Sciatic nerve (tissue), 2 donors: Measurements from ENCODE around the gene MRPL12. TPM values are rescaled to one million over a fixed set of nuclear protein-coding genes. Genes with fewer than 3 reads are reported as not detected.

ENCODE experiments used
- ATAC-seq: fragments of 200-7000 bp; cut with Tn5 transposase; one replicate; pipeline ENCODE4 v1.9.1; 2020; ENCODE audit warnings: mild to moderate bottlenecking, moderate library complexity
- DNase-seq: peaks from one replicate; pipeline ENCODE4 v3.0.0-alpha.2; 2020; ENCODE audit warnings: low spot score
- intact Hi-C: fragments of 100-400 bp; cut with DNase I; formaldehyde crosslinking; loops from one replicate; pipeline ENCODE4 v1.14.2; 2022
- total RNA-seq: library from RNA; stranded (reverse); fragmentation: NEBNext Ultra II Directional; extraction: Animal tissue kit (Norgen Biotek cat#: 25700); gene quantifications from one replicate; pipeline ENCODE4 v1.2.1, GENCODE V29; 2021
- donor health status: DM: no; HTN: no; CAD: no.
- donor health status: DM: no; HTN: no; CAD: no.

The MRPL12 gene
- total RNA-seq, 1 donor from 2014 or later, result 23.6 TPM

- DNase-seq (no peak), ATAC-seq (peak; percentile 53)
- intact Hi-C loops, result no loop called here
These were observed 9.9 kb downstream of the MRPL12 start for GRCh38 chr17:81713004-81713555.

GRCh38 chr17:81713556-81714411 is 10.6 kb downstream of the MRPL12 start:
- DNase-seq, result no peak
- intact Hi-C loops, result no loop called here
- peak; percentile 51 for ATAC-seq

DNA sequence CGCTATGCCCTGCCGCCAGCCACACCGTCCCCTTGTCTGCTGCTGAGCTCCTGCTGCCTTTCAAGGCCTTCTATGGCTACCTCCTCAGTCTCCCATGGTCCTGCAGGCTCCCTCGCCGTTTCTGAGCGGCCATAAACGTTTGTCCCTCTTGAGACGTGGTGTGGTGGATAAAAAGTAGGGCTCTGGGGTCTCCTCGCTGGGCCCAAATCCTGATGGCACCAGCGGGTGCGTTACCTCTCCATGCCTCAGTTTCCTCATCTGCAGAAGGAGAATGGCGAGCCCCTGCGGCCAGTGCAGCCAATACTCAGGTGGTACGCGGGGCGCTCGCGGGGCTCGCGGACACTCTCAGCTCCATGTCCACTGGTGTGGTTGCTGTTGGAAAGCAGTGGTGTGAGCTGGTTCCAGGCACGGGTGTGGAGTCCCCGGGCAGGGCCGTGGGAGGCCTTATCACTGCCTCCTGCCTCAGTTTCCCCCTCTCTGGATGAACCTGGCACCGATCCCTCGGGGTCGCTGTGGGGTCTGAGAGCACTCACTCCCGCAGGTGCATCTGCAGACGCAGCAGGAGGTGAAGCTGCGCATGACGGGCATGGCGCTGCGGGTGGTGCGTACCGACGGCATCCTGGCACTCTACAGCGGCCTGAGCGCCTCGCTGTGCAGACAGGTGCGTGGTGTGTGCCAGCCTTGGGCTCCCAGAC is 11.4 kb downstream of the MRPL12 start:
- DNase-seq, result no peak
- intact Hi-C loops, result no loop called here
- no peak for ATAC-seq

DNA sequence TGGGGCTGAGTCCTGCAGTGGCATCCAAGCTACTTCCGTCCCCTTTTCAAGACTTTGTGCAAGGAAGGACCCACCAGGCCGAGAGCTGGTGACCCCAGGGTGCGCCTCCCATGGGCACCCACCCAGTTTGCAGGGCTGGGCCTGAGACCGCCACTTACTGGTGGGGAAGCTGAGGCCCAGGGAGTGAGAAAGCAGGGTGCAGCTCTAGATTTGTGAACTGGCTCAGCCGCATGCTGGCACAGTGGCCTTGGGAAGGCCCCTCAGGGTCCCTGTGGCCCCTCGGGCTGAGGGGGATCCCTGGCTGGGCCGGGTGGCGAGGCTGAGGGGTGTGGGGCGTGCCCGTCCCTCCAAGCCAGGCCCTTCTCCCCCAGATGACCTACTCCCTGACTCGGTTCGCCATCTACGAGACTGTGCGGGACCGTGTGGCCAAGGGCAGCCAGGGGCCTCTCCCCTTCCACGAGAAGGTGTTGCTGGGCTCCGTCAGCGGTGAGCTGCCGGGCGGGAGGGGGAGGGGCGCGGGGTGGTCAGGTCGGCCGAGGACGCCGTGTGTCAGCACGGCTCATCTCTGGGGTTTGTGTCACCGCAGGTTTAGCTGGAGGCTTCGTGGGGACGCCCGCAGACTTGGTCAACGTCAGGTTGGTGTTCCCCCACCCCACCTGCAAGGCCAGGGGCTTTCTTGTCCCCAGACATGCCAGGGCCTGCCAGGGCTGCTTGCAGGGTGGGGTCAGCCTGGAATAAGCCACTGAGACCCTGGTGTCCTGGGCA is 12.1 kb downstream of the MRPL12 start:
- no peak for DNase-seq
- intact Hi-C loops, result no loop called here
- no peak for ATAC-seq

GRCh38 chr17:81715872-81716673 is 12.9 kb downstream of the MRPL12 start:
- ATAC-seq, result no peak
- DNase-seq, result no peak
- intact Hi-C loops, result no loop called here

- DNase-seq (no peak), ATAC-seq (no peak)
- intact Hi-C loops, result no loop called here
These were observed 13.5 kb downstream of the MRPL12 start for GRCh38 chr17:81716674-81716996.

DNA sequence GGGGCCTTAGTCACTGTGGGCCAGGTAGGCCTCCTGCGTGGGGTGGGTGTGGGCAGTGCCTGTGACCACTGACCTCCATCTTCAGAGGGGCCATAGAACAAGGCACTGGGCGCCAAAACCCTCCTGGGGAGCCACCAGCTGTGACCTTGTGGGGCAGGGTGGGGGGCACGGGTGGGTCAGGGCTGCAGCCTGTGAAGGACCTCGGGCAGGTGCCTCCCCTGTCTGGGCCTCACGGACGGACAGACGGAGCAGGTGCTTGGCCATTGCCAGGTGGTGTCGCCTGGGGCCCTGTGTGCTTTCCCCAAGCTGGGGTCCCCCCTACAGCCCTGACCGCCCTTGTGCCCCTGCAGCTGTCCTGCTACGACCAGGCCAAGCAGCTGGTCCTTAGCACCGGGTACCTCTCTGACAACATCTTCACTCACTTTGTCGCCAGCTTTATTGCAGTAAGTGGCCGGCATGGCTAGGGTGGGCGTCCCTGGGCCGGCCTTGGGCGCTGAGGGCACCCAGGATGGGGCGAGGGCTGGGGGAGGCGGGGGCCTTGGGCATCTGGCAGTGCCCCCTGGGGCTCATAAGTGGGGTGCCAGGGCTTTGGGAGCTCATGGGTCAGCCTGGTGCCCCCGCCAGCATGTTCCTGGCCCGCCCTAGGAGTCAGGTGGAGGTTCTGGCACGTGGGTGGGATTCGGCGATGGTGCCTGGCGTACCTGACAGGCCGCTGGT is 14.0 kb downstream of the MRPL12 start:
- DNase-seq (no peak), ATAC-seq (no peak)
- intact Hi-C loops, result no loop called here

DNA sequence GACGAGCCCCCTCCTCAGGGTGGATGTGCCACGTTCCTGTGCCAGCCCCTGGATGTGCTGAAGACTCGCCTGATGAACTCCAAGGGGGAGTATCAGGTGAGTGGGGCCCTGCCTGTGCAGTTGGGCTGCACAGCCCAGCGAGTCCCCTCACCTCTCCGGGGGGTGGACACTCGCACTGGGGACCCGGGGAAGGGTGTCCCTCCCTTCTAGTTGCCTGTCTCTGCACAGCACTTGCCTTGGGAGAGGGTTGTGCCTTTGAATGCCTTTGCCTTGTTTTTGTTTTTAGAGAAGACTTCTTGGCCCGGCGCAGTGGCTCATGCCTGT is 14.6 kb downstream of the MRPL12 start:
- ATAC-seq, result no peak
- intact Hi-C loops, result no loop called here
- DNase-seq, result no peak

DNA sequence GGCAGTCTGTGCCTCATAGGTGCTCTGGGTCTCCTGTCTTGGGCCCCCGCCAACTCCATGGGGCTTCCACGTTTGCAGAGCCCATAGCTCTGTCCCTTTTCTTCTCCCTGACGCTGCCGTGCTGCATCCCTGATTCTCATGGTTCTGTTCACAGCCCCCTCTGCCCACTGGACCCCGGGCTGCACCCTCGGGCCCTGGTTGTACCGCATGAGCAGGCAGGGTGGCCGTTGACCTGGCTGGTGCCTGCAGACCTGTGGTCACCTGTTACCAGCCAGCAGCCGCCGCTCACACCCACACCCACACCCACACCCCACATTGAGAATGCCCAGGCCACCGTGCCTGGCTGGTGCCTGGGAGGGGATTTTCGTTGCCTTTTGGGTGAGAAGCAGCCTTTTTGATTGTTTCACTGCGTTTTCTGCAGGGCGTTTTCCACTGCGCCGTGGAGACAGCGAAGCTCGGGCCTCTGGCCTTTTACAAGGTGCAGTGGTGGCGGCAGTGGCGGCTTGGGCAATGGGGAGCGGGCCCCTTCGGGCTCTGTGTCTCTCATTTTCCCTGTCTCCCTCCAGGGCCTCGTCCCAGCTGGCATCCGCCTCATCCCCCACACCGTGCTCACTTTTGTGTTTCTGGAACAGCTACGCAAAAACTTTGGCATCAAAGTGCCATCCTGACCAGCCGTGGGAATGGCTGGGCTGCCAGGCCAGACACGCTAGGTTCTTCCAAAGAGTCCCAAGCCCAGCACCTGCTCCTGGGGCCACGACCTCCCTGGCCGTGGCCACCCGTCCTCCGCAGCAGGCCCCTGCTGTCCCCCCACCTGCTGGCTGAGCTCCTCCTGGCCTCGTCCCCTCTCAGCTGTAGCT is 16.5 kb downstream of the MRPL12 start:
- ATAC-seq, result no peak
- intact Hi-C loops, result no loop called here
- no peak for DNase-seq

- ATAC-seq (no peak), DNase-seq (no peak)
- intact Hi-C loops, result no loop called here
These were observed 17.3 kb downstream of the MRPL12 start for GRCh38 chr17:81720267-81721071.

DNA sequence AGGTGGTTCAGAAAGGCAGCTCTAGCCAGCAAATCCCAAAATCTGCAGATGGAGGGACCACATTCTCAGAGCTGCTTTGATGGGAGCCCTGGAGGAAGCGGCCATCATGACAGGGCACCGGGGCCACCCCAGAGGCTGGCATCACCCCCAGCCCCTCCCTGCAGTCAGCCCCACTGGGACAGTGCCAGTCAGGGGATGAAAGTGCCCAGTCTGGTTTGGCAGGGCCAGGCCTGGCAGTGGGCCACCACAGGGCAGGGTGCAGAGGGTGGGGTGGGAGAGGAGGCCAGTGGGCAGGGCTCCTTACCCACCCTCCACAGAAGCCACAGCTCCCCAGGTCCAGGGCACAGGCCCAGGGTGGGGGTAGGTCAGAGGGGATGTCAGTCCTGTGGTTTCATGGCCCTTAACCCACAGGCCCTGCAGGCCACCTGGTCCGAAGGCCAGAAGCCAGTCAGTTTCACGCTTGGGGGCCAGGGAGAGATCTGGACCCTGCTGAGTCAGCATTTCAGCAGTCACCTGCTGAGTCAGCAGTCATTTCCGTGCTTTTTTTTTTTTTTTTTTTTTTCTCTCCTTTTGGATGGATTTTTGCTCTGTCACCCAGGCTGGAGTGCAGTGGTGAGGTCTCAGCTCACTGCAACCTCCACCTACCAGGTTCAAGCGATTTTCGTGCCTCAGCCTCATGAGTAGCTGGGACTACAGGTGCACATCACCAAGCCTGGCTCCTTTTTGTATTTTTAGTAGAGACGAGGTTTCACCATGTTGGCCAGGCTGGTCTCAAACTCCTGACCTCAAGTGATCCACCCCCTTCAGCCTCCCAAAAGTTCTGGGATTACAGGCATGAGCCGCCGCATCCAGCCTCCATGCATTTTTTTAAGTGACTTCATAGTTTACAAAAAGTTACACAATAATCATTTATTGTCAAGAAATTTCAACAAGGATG is 19.3 kb downstream of the MRPL12 start:
- intact Hi-C loops, result no loop called here
- no peak for DNase-seq
- ATAC-seq, result peak; percentile 61

DNA sequence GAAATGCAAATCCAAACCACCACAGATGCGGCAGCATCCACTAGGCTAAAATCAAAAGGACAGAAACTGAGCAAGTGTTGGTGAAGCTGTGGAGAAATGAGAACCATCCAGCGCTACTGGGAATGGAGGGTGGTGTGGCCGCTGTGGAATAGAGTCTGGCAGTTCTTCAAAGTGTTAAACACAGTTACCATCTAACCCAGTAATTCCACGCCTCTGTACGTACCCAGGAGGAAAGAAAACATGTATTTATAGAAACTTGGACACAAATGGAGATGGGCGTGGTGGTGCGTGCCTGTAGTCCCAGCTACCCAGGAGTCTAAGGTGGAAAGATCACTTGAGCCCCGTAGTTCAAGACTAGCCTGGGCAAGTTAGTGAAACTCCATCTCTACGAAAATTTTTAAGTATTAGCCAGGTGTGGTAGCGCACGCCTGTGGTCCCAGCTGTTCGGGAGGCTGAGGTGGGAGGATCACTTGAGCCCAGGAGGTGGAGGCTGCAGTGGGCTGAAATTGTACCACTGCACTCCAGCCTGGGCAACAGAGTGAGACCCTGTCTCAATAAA is 20.6 kb downstream of the MRPL12 start:
- intact Hi-C loops, result no loop called here
- DNase-seq (no peak), ATAC-seq (peak; percentile 53)

GRCh38 chr17:81725439-81725838 is 22.3 kb downstream of the MRPL12 start:
- intact Hi-C loops, result no loop called here
- ATAC-seq, result no peak
- DNase-seq, result no peak

DNA sequence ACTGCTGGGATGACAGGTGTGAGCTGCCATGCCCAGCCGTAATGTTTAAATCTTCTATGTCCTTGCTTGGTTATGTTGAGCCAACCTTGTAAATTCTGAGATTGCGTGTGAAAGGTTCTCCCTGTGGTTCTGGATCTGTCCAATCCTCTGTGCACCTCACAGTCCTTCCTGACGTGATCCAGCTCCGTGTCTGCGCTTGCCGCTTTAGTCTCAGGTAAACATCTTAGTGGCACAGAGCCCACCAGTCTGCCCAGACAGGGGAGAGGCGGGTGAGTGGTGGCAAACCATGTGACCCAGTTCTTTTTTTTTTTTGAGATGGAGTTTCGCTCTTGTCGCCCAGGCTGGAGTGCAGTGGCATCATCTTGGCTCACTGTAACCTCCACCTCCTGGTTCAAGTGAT is 22.8 kb downstream of the MRPL12 start:
- intact Hi-C loops, result no loop called here
- ATAC-seq (no peak), DNase-seq (no peak)

GRCh38 chr17:81727324-81728031 is 24.3 kb downstream of the MRPL12 start:
- no peak for DNase-seq
- intact Hi-C loops, result no loop called here
- no peak for ATAC-seq
